ENCODE measurements around the gene RAD18. TPM values are rescaled to one million over a fixed set of nuclear protein-coding genes. Genes with fewer than 3 reads are reported as not detected.

RAD18 gene
- total RNA-seq, 2 donors from 2014 or later = 3.6 to 4.6 TPM

DNA sequence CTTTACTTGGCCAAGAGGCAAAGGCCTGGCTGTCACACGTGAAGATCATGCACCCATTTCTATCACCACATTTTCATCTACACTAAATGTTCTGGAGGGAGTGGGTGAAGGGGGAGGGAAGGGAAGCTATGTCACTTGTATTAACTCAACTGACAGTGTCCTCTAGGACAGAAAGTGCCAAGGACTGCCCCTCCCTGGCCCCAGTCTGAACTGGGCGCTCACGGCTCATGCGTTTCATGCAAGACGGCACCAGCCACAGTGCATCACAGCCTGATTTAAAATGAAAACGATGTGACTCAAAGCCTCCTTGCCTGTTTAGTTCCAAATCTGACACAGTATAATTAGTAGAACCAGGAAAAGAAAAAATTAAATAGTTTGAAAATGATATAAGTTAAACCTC is 20.8 kb upstream of the RAD18 start:
- no peak for DNase-seq
- Histone ChIP-seq H3K27ac (no peak overlapping the region), H3K36me3 (replicated peaks in 1 of 2; ENCODE audit: insufficient read depth in 1 of 2, low read depth in 2 of 2) (no peaks in the 10 kb centered on the region), H3K27me3 (no peaks in the 10 kb centered on the region), H3K9me3 (peaks cover 0 to 7% (median 0%) of the 10 kb centered on the region in 3 donors), H3K4me3 (no peak overlapping the region), H3K4me1 (no peaks in the 10 kb centered on the region)
- ATAC-seq = no peak
- intact Hi-C loops (cut with DNase I) = no loop called here
- WGBS, 2 donors = 82 to 83% methylated on average over 6 of the region's 6 CpGs
- no peak for TF ChIP-seq POLR2A (IDR thresholded peaks at IDR 0.05)
- TF ChIP-seq, protein P1, sequence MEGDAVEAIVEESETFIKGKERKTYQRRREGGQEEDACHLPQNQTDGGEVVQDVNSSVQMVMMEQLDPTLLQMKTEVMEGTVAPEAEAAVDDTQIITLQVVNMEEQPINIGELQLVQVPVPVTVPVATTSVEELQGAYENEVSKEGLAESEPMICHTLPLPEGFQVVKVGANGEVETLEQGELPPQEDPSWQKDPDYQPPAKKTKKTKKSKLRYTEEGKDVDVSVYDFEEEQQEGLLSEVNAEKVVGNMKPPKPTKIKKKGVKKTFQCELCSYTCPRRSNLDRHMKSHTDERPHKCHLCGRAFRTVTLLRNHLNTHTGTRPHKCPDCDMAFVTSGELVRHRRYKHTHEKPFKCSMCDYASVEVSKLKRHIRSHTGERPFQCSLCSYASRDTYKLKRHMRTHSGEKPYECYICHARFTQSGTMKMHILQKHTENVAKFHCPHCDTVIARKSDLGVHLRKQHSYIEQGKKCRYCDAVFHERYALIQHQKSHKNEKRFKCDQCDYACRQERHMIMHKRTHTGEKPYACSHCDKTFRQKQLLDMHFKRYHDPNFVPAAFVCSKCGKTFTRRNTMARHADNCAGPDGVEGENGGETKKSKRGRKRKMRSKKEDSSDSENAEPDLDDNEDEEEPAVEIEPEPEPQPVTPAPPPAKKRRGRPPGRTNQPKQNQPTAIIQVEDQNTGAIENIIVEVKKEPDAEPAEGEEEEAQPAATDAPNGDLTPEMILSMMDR (IDR thresholded peaks at IDR 0.05) = no peak

DNA sequence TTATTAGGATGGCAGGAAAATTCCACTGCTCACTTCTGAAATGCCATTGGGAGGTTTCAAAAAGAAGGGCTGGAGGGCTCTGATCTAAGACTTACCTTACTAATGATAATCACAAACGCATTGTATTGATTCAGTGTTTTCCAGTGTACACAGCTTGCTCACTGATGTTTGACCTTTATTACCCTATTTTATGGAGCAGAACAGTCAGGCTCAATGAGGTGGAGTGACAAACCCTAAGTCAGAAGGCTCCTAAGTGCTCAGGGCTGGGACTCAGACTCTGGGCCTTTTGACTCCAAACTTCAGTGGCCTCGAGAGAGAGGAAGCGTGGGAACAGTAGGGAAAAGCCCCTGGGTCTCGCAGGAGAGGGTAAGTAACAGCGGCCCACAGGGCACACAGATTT is 20.3 kb upstream of the RAD18 start:
- DNase-seq (no peak), ATAC-seq (no peak)
- H3K36me3 ChIP-seq (replicated peaks in 1 of 2; ENCODE audit: insufficient read depth in 1 of 2, low read depth in 2 of 2) = no peaks in the 10 kb centered on the region
- peaks cover 0 to 10% (median 0%) of the 10 kb centered on the region in 3 donors for H3K9me3 ChIP-seq
- no peak overlapping the region for H3K27ac ChIP-seq
- no peaks in the 10 kb centered on the region for H3K4me1 ChIP-seq
- no peaks in the 10 kb centered on the region for H3K27me3 ChIP-seq
- intact Hi-C loops (cut with DNase I) = no loop called here
- TF ChIP-seq, protein P1 (IDR thresholded peaks at IDR 0.05) = no peak
- no peak for TF ChIP-seq POLR2A (IDR thresholded peaks at IDR 0.05)
- H3K4me3 ChIP-seq = no peak overlapping the region
- 76 to 85% methylated on average over 5 of the region's 5 CpGs for WGBS, 2 donors

DNA sequence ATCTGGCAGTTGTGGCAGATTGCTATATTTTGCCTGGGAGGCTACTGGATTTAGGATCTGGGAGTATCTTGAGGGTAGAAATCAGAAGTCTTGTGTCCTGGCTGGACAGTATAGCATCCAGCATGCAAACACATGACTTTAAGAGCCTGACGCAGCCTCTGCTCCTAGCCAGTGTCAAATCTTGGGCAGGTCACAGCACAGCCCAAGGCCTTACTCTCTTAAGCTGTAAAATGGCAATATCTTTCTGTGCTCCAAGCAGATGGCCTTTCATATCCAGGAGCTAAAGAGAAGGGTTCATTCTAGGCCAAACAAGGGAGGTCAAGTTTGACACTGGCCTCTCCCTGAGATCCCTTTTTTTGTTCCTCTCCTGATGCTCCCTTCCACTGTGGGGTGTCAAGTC is 19.8 kb upstream of the RAD18 start:
- H3K4me1 ChIP-seq = no peaks in the 10 kb centered on the region
- H3K27me3 ChIP-seq = no peaks in the 10 kb centered on the region
- 43 to 64% methylated on average over 1 of the region's 1 CpG for WGBS, 2 donors
- no peak for DNase-seq
- no peak overlapping the region for H3K4me3 ChIP-seq
- H3K27ac ChIP-seq = no peak overlapping the region
- peaks cover 0 to 10% (median 0%) of the 10 kb centered on the region in 3 donors for H3K9me3 ChIP-seq
- no peak for TF ChIP-seq POLR2A (IDR thresholded peaks at IDR 0.05)
- TF ChIP-seq, protein P1 (IDR thresholded peaks at IDR 0.05) = no peak
- no peak for ATAC-seq
- no peaks in the 10 kb centered on the region for H3K36me3 ChIP-seq (replicated peaks in 1 of 2; ENCODE audit: insufficient read depth in 1 of 2, low read depth in 2 of 2)
- intact Hi-C loops (cut with DNase I) = no loop called here

DNA sequence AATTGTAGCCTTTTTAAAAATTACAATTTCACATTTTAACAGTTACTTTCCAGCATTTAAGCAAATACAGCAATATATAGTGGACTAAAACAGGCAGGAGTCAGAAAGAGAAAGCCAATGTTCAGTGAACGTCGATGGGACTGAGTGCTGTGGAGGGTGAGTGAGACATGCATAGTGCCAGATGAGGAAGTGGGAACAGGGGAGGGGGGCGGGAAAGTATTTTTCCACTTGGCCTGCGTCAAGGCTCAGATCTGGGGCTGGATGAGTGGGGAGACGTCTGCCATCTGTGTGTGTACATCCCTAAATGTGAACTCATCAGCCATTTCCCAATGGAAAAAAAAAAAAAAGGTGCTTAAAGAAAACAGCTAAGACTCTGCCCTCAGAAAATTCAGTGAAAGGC is 19.2 kb upstream of the RAD18 start:
- intact Hi-C loops (cut with DNase I) = no loop called here
- WGBS, 2 donors = 28 to 42% methylated on average over 5 of the region's 5 CpGs
- no peak for ATAC-seq
- no peak for TF ChIP-seq POLR2A (IDR thresholded peaks at IDR 0.05)
- TF ChIP-seq, protein P1 (IDR thresholded peaks at IDR 0.05) = no peak
- no peak for DNase-seq
- Histone ChIP-seq H3K4me1 (no peaks in the 10 kb centered on the region), H3K36me3 (replicated peaks in 1 of 2; ENCODE audit: insufficient read depth in 1 of 2, low read depth in 2 of 2) (no peaks in the 10 kb centered on the region), H3K4me3 (no peak overlapping the region), H3K9me3 (peaks cover 0 to 10% (median 0%) of the 10 kb centered on the region in 3 donors), H3K27me3 (no peaks in the 10 kb centered on the region), H3K27ac (no peak overlapping the region)

DNA sequence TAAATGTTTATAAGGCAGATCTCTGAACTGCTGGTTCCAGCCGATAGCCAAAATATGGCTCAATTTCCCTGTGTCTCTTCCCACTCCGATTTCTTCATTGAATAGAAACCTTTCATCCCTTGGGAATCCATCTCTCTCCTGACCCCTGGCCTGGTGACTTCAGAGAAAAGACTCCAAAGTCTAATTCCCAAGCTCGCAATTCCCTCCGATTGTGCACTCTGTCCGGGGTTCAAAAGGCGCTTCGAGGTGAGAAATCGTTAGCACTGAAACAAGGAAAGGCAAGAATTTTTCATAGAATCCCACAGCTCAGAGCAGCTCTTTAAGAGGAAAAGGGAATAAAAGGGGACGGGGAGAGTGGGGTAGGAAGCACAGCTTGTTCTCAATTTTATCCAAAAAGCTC is 18.4 kb upstream of the RAD18 start:
- TF ChIP-seq, protein P1 (IDR thresholded peaks at IDR 0.05) = no peak
- no peak for TF ChIP-seq POLR2A (IDR thresholded peaks at IDR 0.05)

More for the DNA sequence above, 18.4 kb upstream of the RAD18 start:
- Histone ChIP-seq H3K4me1 (no peaks in the 10 kb centered on the region), H3K27ac (no peak overlapping the region), H3K36me3 (replicated peaks in 1 of 2; ENCODE audit: insufficient read depth in 1 of 2, low read depth in 2 of 2) (no peaks in the 10 kb centered on the region), H3K9me3 (peaks cover 0 to 10% (median 0%) of the 10 kb centered on the region in 3 donors), H3K27me3 (no peaks in the 10 kb centered on the region), H3K4me3 (no peak overlapping the region)
- DNase-seq (no peak), ATAC-seq (no peak)
- WGBS, 2 donors = 76 to 80% methylated on average over 9 of the region's 9 CpGs
- intact Hi-C loops (cut with DNase I) = no loop called here
